ENCODE data around the gene MGAT3. TPM values are rescaled to one million over a fixed set of nuclear protein-coding genes. Genes with fewer than 3 reads are reported as not detected.

The MGAT3 gene
- total and polyA plus RNA-seq, 2 of the 8 experiments (the other 6 are each of a cell fraction or from before 2014, with no cell fraction given), result 4.3 to 9.2 TPM

DNA sequence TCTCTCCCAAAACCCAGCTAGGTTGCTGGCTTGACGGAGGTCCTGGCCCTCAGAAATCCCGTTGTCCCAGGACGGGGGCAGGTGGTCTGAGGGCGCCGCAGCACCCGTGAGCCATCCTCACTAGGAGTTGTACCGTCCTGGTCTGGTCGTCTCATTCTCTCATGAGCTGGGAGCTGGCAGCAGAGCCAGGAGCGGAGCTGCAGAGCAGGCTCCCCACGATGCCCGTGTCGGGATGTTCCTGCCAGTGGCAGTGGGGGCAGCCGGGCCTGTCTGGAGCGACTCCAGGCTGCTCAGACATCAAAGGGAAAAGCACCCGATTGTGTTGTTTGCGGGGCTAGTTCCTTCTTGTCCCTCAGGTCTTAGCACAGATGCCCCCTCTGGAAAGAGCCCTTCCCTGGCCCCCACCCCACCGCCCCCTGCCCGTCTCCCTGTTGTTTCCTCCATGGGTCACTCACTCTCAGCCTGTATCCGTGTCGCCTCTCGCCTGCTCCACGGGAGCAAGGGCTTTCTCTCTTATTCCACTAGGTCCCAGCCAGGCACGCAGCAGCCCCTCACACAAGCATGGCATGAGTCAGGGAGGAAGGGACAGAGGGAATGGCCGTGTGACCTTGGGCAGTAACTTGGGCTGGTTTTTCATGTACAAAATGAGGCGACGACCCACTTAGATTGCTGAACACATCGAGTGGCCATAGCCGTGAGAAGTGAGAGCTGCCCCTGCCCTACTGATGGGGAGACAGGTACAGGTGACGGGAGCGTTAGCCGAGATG, 23.2 kb upstream of the MGAT3 start:
- H4K20me1 ChIP-seq (replicated peaks in 1 of 2; ENCODE audit: control insufficient read depth in 1 of 2, insufficient read depth in 2 of 2, low read length in 2 of 2), result peaks cover 0 to 3% of the 10 kb centered on the region in 2 experiments
- H2BK20ac ChIP-seq (ENCODE audit: low read length), result 0 out of 2 replicates have a peak overlapping the region, but pooled peaks have one; percentile 48
- H3K27me3 ChIP-seq (replicated peaks in 1 of 4; ENCODE audit: control insufficient read depth in 3 of 4, extremely low read depth in 1 of 4, insufficient read depth in 3 of 4, low read length in 3 of 4), result peaks cover 0 to 3% (median 0%) of the 10 kb centered on the region in 4 experiments; a peak in 1 of 7 replicates
- H3K9ac ChIP-seq (replicated peaks in 1 of 4; ENCODE audit: extremely low read depth in 1 of 4, low read depth in 3 of 4, low read length in 3 of 4), result no peak overlapping the region
- POLR2A ChIA-PET (ENCODE audit: partially characterized antibody), result interaction anchor here (0.6 to 2.9 kb wide), 9 partner anchors 13 to 125 kb away, joined by 3 to 10 read pairs (median 6); partner anchors contain the start of genes ATF4 and RPL3
- 0 out of 2 replicates have a peak overlapping the region, but pooled peaks have one; percentile 39 for H2AK5ac ChIP-seq (ENCODE audit: low read depth, low read length)
- H3K56ac ChIP-seq (replicated peaks; ENCODE audit: insufficient read length, low read depth, low read length), result no peak overlapping the region
- no peaks in the 10 kb centered on the region for H3K79me2 ChIP-seq (ENCODE audit: control insufficient read depth in 1 of 2, insufficient read depth in 2 of 2, low read length in 2 of 2)
- no peak overlapping the region for H4K91ac ChIP-seq (replicated peaks; ENCODE audit: insufficient read length, low read length)
- H2BK120ac ChIP-seq (replicated peaks; ENCODE audit: low read depth, low read length), result no peak overlapping the region
- H3K36me3 ChIP-seq (ENCODE audit: control insufficient read depth in 2 of 4, insufficient read depth in 4 of 4, low read length in 3 of 4), result peaks cover 0 to 5% (median 2%) of the 10 kb centered on the region in 4 experiments; a peak in 4 of 8 replicates
- H4K5ac ChIP-seq (ENCODE audit: insufficient read length, low read depth, low read length), result no peak overlapping the region
- no peaks in the 10 kb centered on the region for H3K79me1 ChIP-seq (ENCODE audit: low read depth, low read length)
- peaks cover 0 to 17% (median 16%) of the 10 kb centered on the region in 4 experiments; a peak in 6 of 7 replicates for H3K4me1 ChIP-seq (replicated peaks in 1 of 4; ENCODE audit: control insufficient read depth in 3 of 4, insufficient read depth in 4 of 4, low read length in 3 of 4)
- no peak overlapping the region; the same call in 1 of the 2 replicates for H3K18ac ChIP-seq (ENCODE audit: extremely low read depth, low read length)
- no peak overlapping the region for H3K4me2 ChIP-seq (ENCODE audit: insufficient read depth in 1 of 2, low read depth in 2 of 2, low read length in 2 of 2)
- no peak overlapping the region for H3K4me3 ChIP-seq (ENCODE audit: extremely low read depth in 1 of 4, insufficient read depth in 2 of 4, low read depth in 3 of 4, low read length in 4 of 4)
- no peak overlapping the region for H3K4ac ChIP-seq (replicated peaks; ENCODE audit: insufficient read length, low read depth, low read length)
- 92% methylated on average over 29 of the region's 31 CpGs; no CpG with 5 or more reads in 1 of the 2 experiments for WGBS, 2 experiments (ENCODE audit: extremely low coverage in 1 of 2, insufficient coverage in 1 of 2, insufficient read length in 1 of 2, insufficient replicate concordance in 2 of 2, low coverage in 1 of 2, low lambda C conversion rate in 2 of 2, missing lambda C conversion rate in 1 of 2)
- H3K9me3 ChIP-seq (ENCODE audit: insufficient read depth in 2 of 2, low read depth in 1 of 2, low read length in 1 of 2), result no peaks in the 10 kb centered on the region
- peaks cover 4% of the 10 kb centered on the region; the same call in 1 of the 2 replicates for H3K23me2 ChIP-seq (ENCODE audit: low read depth, low read length)
- CTCF ChIA-PET (ENCODE audit: partially characterized antibody), result interaction anchor here (0.9 to 2.9 kb wide), 10 partner anchors 12 to 98 kb away, joined by 3 to 10 read pairs (median 4); partner anchors contain the start of gene TAB1
- no peak overlapping the region for H3K14ac ChIP-seq (ENCODE audit: insufficient read length)
- peak overlapping the region; percentile 31; the same call in 1 of the 2 replicates for H2BK15ac ChIP-seq (ENCODE audit: low read length)
- H2BK5ac ChIP-seq (ENCODE audit: low read depth, low read length), result peak overlapping the region; percentile 81
- no peak for FAIRE-seq
- no peak overlapping the region for H3K27ac ChIP-seq (ENCODE audit: low read depth, low read length)
- H4K8ac ChIP-seq (ENCODE audit: extremely low read depth, insufficient read depth, low read length), result no peak overlapping the region
- no peak overlapping the region for H2BK12ac ChIP-seq (ENCODE audit: low read depth, low read length)
- H3K23ac ChIP-seq (ENCODE audit: insufficient read length), result no peak overlapping the region
- no peak for DNase-seq (ENCODE audit: low read depth in 1 of 2, low spot score in 2 of 2)
- H2AFZ ChIP-seq (ENCODE audit: low read length), result no peak overlapping the region
- no peak for TF ChIP-seq USF2 (IDR thresholded peaks at IDR 0.05; ENCODE audit: low read length)
- TF ChIP-seq RNF2 (IDR thresholded peaks at IDR 0.05; ENCODE audit: borderline replicate concordance, low read depth, low read length, missing control alignments, poor library complexity, severe bottlenecking), result no peak
- TF ChIP-seq SP2 (IDR thresholded peaks at IDR 0.05; ENCODE audit: low read length), result no peak
- TF ChIP-seq HDAC2 (IDR thresholded peaks at IDR 0.05; ENCODE audit: borderline replicate concordance in 1 of 2, low read depth in 2 of 2, low read length in 2 of 2), result no peak
- TF ChIP-seq GTF2F1 (IDR thresholded peaks at IDR 0.05; ENCODE audit: borderline replicate concordance, low read depth, low read length), result no peak
- no peak for TF ChIP-seq ASH2L (IDR thresholded peaks at IDR 0.05; ENCODE audit: low read length)
- no peak for TF ChIP-seq CTBP2 (IDR thresholded peaks at IDR 0.05; ENCODE audit: borderline replicate concordance, insufficient read depth, insufficient read length, low read length)
- no peak for TF ChIP-seq POLR2A (IDR thresholded peaks at IDR 0.05; ENCODE audit: control extremely low read depth in 1 of 2, low read depth in 2 of 2, low read length in 2 of 2)
- TF ChIP-seq POLR2AphosphoS5 (IDR thresholded peaks at IDR 0.05; ENCODE audit: low read depth, low read length), result no peak
- no peak for TF ChIP-seq POU5F1 (IDR thresholded peaks at IDR 0.05; ENCODE audit: low read depth, low read length)

Data from H1 (cell line).